ENCODE results near the gene TEX51.

The TEX51 gene

GRCh38 chr2:126891681-126892500, 6.8 kb upstream of the TEX51 start:
- DNase-seq (ENCODE audit: extremely low read depth, low read depth): no peak
- TF ChIP-seq CTCF (IDR thresholded peaks at IDR 0.05; ENCODE audit: low read depth, low read length): no peak

DNA sequence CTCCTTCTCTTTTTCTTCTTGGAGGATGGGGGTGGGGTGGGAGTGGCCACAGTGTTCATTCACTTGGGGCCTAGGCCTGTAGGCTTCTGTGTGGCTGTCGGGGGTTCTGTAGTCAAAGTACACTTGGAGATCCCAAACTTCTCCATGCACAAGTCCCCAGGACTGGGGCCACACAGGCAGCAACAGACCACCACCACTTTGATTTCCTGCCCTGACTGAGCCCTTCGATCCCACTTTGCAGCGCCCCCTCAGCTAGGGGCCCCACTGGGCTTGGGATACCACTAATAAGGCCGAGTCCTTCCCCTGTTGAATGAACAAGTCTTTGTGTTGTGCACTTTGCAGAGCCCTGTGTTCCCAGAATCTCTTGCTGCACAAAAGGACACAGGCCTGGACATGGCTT, 5.5 kb upstream of the TEX51 start:
- TF ChIP-seq CTCF (IDR thresholded peaks at IDR 0.05; ENCODE audit: low read depth, low read length): no peak
- no peak for DNase-seq (ENCODE audit: extremely low read depth, low read depth)

DNA sequence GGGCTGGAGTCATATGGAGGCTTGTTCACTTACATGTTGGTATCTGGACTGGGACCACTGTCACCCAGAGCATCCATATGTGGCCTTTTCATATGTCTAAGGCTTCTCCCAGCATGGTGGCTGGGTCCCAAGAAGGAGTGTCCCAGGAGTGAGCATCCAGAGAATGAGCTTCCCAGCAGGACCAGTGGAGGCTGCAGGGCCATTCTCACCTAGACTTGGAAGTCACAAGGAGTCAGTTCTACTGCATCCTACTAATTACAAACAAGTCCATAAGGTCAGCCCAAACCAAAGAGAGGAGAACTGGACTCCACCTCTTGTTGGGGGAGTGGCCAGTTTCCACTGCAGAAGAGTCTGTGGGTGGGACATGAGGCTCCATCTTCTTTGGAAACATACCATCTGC, 5.1 kb upstream of the TEX51 start:
- no peak for DNase-seq (ENCODE audit: extremely low read depth, low read depth)
- TF ChIP-seq CTCF (IDR thresholded peaks at IDR 0.05; ENCODE audit: low read depth, low read length): no peak

DNA sequence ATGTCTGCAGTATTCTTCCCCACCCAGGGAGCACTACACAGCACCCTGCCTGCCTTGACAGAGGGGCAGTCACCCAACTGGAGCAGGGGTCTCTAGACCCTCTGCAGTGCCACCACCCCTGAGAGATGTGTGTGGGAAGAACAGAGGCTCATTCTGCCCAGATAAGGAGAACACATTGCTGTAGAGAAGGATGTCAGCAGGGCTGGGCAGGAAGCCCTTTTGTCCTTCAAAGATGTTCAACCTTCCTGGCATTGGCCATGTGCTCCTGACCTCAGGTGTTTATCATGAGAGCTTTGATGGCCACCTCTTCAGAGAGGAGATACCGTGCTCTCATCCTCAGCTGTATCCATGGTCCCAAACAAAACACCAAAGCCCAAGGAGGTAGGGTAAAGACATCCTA, 4.6 kb upstream of the TEX51 start:
- no peak for DNase-seq (ENCODE audit: extremely low read depth, low read depth)
- TF ChIP-seq CTCF (IDR thresholded peaks at IDR 0.05; ENCODE audit: low read depth, low read length): no peak

- TF ChIP-seq CTCF (IDR thresholded peaks at IDR 0.05; ENCODE audit: low read depth, low read length): no peak
Measured at GRCh38 chr2:126894585-126895182, 4.0 kb upstream of the TEX51 start.

GRCh38 chr2:126895336-126895735, 3.4 kb upstream of the TEX51 start:
- no peak for TF ChIP-seq CTCF (IDR thresholded peaks at IDR 0.05; ENCODE audit: low read depth, low read length)
- DNase-seq (ENCODE audit: extremely low read depth, low read depth): no peak

More at GRCh38 chr2:126894585-126895182, 4.0 kb upstream of the TEX51 start:
- no peak for DNase-seq (ENCODE audit: extremely low read depth, low read depth)

DNA sequence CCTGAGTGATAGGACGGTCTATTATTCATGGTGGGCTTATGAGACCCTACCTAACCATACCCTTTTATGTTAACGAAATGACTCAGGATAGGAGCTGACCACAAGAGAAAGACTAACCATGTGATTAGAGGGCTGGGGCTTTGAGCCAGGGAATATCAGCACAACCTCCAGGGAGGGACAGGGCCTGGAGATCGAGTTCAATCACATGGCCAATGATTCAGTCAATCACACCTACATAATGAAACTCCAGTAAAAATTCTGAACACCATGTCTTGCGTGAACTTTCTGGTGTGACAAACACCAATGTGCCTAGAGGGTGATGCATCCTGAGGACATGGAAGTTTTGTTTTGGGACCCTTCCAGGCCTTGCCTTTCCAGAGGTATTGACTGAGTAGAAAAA, 2.2 kb upstream of the TEX51 start:
- DNase-seq (ENCODE audit: extremely low read depth, low read depth): no peak
- no peak for TF ChIP-seq CTCF (IDR thresholded peaks at IDR 0.05; ENCODE audit: low read depth, low read length)
